ENCODE measurements around the gene TMEM198. TPM values are rescaled to one million over a fixed set of nuclear protein-coding genes. Genes with fewer than 3 reads are reported as not detected.

The TMEM198 gene
- total and polyA plus RNA-seq, 2 donors (not counting 1 experiment from before 2014, with no cell fraction given): 0.39 to 1.1 TPM

DNA sequence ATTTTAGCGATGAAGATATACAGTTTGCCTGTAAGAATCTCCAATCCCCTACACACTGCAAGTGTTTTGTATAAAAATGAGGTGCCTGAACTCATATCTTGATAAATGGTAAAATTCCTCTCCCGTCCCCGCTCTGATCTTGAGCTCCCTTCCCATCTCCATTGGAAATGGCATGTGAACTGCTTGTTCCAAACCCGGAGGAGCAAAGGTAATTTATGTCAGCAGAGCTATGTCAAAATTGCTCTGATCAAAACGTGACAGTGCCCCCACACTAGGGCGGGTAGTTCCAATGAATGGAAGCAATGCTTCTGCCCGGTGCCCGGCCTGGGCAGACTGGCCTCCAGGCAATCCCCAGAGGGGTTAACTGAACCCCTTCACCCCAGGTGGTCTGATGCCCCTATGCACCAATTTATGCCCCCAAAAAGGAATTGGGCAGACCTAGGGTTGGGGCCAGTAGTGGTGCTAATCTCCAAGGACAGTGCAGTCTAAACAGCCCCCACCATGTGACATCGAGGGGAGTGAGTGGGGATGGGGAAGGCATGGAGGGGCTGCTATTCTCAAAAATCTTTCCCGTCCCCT is 48.8 kb upstream of the TMEM198 start:
- CTCF ChIA-PET: interaction anchor here (0.8 to 10.4 kb wide), 13 partner anchors 9 to 148 kb away, joined by 3 to 123 read pairs (median 4); no protein-coding TSS in a partner anchor
- no peak overlapping the region for H3K9ac ChIP-seq (ENCODE audit: low read length)
- peaks cover 52% of the 10 kb centered on the region for H3K27me3 Mint-ChIP-seq

More for the DNA sequence above, 48.8 kb upstream of the TMEM198 start:
- POLR2A ChIA-PET: interaction anchor here (0.6 kb wide), 1 partner anchor 687 kb away, joined by 4 read pairs; no protein-coding TSS in a partner anchor
- ATAC-seq (ENCODE audit: low read depth): no peak
- TF ChIP-seq, protein P1, sequence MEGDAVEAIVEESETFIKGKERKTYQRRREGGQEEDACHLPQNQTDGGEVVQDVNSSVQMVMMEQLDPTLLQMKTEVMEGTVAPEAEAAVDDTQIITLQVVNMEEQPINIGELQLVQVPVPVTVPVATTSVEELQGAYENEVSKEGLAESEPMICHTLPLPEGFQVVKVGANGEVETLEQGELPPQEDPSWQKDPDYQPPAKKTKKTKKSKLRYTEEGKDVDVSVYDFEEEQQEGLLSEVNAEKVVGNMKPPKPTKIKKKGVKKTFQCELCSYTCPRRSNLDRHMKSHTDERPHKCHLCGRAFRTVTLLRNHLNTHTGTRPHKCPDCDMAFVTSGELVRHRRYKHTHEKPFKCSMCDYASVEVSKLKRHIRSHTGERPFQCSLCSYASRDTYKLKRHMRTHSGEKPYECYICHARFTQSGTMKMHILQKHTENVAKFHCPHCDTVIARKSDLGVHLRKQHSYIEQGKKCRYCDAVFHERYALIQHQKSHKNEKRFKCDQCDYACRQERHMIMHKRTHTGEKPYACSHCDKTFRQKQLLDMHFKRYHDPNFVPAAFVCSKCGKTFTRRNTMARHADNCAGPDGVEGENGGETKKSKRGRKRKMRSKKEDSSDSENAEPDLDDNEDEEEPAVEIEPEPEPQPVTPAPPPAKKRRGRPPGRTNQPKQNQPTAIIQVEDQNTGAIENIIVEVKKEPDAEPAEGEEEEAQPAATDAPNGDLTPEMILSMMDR (IDR thresholded peaks at IDR 0.05): no peak
- TF ChIP-seq EZH2 (IDR thresholded peaks at IDR 0.05; ENCODE audit: borderline replicate concordance, insufficient read depth, low read depth, low read length, poor library complexity, severe bottlenecking): no peak
- Mint-ChIP-seq H3K9me3 (ENCODE audit: insufficient read depth) (no peaks in the 10 kb centered on the region), H3K4me1 (peaks cover 30% of the 10 kb centered on the region), H3K4me3 (no peak overlapping the region), H3K27ac (no peak overlapping the region)
- Histone ChIP-seq H3K4me1 (ENCODE audit: control insufficient read depth in 2 of 2, insufficient read depth in 2 of 2, low read length in 2 of 2) (peaks cover 38% of the 10 kb centered on the region in 2 donors), H3K79me2 (ENCODE audit: control insufficient read depth, insufficient read depth, low read length) (peaks cover 19% of the 10 kb centered on the region), H3K36me3 (replicated peaks in 1 of 2; ENCODE audit: control extremely low read depth in 1 of 2, control insufficient read depth in 1 of 2, extremely low read depth in 1 of 2, insufficient read depth in 2 of 2, low read length in 1 of 2) (no peaks in the 10 kb centered on the region), H3K4me3 (ENCODE audit: control extremely low read depth in 1 of 5, extremely low read depth in 1 of 5, insufficient read depth in 1 of 5, low read depth in 2 of 5, low read length in 4 of 5) (no peak overlapping the region), H4K20me1 (ENCODE audit: control insufficient read depth, insufficient read depth, low read length, poor library complexity, severe bottlenecking) (no peaks in the 10 kb centered on the region), H3K4me2 (replicated peaks; ENCODE audit: low read depth, low read length, poor library complexity, severe bottlenecking) (no peak overlapping the region), H3K27ac (ENCODE audit: low read length in 2 of 2) (no peak overlapping the region), H2AFZ (ENCODE audit: insufficient read depth, low read depth, low read length, poor library complexity, severe bottlenecking) (no peak overlapping the region), H3K9me3 (ENCODE audit: control extremely low read depth in 1 of 3, control insufficient read depth in 2 of 3, insufficient read depth in 1 of 3, low read length in 2 of 3) (peaks cover 0 to 21% (median 0%) of the 10 kb centered on the region in 3 donors), H3K27me3 (replicated peaks in 1 of 4; ENCODE audit: control extremely low read depth in 1 of 4, control insufficient read depth in 3 of 4, insufficient read depth in 4 of 4, low read length in 3 of 4) (peaks cover 0 to 69% (median 33%) of the 10 kb centered on the region in 4 experiments)
- DNase-seq: no peak
- 14% methylated on average over 7 of the region's 10 CpGs for WGBS (ENCODE audit: insufficient coverage)
- intact Hi-C loops (cut with micrococcal nuclease): loop anchor here (1.0 to 5.0 kb wide), 4 partner anchors 35 to 1223 kb away; partner anchors contain the start of genes AAMP, CNPPD1, DNAJB2 and PNKD

Measured in B cell (primary cell).